GM23248 (cell line): ENCODE measurements around the gene ERC2. TPM values are rescaled to one million over a fixed set of nuclear protein-coding genes. Genes with fewer than 3 reads are reported as not detected.

ENCODE experiments used
- DNase-seq: peaks from one replicate; pipeline ENCODE4 v3.0.0-alpha.2; 2015
- H2AFZ ChIP-seq: fragments of 200-600 bp; sonication (generic); 2 replicates; pipeline ENCODE4 v1.6.1; 2016; ENCODE audit warnings: antibody characterized with exemption
- H3F3A ChIP-seq: fragments of 200-600 bp; sonication (generic); 2 replicates; pipeline ENCODE4 v1.6.1; 2016; ENCODE audit warnings: mild to moderate bottlenecking, antibody characterized with exemption, mixed run types; ENCODE audit not compliant: insufficient read depth
- H3K27ac ChIP-seq: fragments of 200-600 bp; sonication (generic); 2 replicates; pipeline ENCODE4 v1.5.1; 2016; ENCODE audit warnings: mild to moderate bottlenecking
- H3K27me3 ChIP-seq: fragments of 200-600 bp; sonication (generic); replicated peaks from 2 replicates; pipeline ENCODE4 v1.6.1; 2016; ENCODE audit warnings: mild to moderate bottlenecking; ENCODE audit not compliant: insufficient read depth
- H3K36me3 ChIP-seq: fragments of 200-600 bp; sonication (generic); 2 replicates; pipeline ENCODE4 v1.6.1; 2016; ENCODE audit warnings: low read depth, mild to moderate bottlenecking
- H3K4me1 ChIP-seq: fragments of 200-600 bp; sonication (generic); 2 replicates; pipeline ENCODE4 v1.6.1; 2016; ENCODE audit warnings: mild to moderate bottlenecking; ENCODE audit not compliant: insufficient read depth
- H3K4me2 ChIP-seq: fragments of 200-600 bp; sonication (generic); one replicate; pipeline ENCODE4 v1.6.1; 2016; ENCODE audit warnings: mild to moderate bottlenecking; ENCODE audit not compliant: unreplicated experiment
- H3K4me3 ChIP-seq: fragments of 200-600 bp; sonication (generic); 2 replicates; pipeline ENCODE4 v1.5.1; 2016; ENCODE audit warnings: mild to moderate bottlenecking
- H3K79me2 ChIP-seq: fragments of 200-600 bp; sonication (generic); 2 replicates; pipeline ENCODE4 v1.6.1; 2016; ENCODE audit warnings: mild to moderate bottlenecking; ENCODE audit not compliant: insufficient read depth
- H3K9ac ChIP-seq: fragments of 200-600 bp; sonication (generic); 2 replicates; pipeline ENCODE4 v1.6.1; 2016; ENCODE audit warnings: mild to moderate bottlenecking
- H3K9me2 ChIP-seq: fragments of 200-600 bp; sonication (generic); 2 replicates; pipeline ENCODE4 v1.6.1; 2016; ENCODE audit warnings: mixed run types, mild to moderate bottlenecking, moderate library complexity; ENCODE audit not compliant: insufficient read depth
- H3K9me3 ChIP-seq: fragments of 200-600 bp; sonication (generic); one replicate; pipeline ENCODE4 v1.6.1; 2017; ENCODE audit warnings: low read depth
- H4K20me1 ChIP-seq: fragments of 200-600 bp; sonication (generic); 2 replicates; pipeline ENCODE4 v1.6.0; 2016; ENCODE audit not compliant: insufficient read depth
- EZH2 ChIP-seq: fragments of 200-600 bp; sonication (generic); IDR thresholded peaks from 2 replicates; pipeline ENCODE4 v1.6.1; 2018; ENCODE audit warnings: antibody characterized with exemption, mild to moderate bottlenecking; ENCODE audit not compliant: insufficient read depth, poor library complexity, severe bottlenecking
- EZH2phosphoT487 ChIP-seq: fragments of 200-600 bp; sonication (generic); IDR thresholded peaks from 2 replicates; pipeline ENCODE4 v1.6.1; 2018; ENCODE audit warnings: antibody characterized with exemption, moderate library complexity, mild to moderate bottlenecking, low read depth; ENCODE audit not compliant: insufficient read depth
- WGBS, 2 experiments: methylation state at CpG; one replicate each; pipeline ENCODE4 v1.1.6; 2015 to 2017; ENCODE audit warnings: low lambda C conversion rate in 2 of 2, low coverage in 1 of 2; ENCODE audit errors: missing lambda C conversion rate in 2 of 2; 5-methylcytosine and 5-hydroxymethylcytosine counted together
- in situ Hi-C: fragments of 300-500 bp; cut with MboI; formaldehyde crosslinking; loops from 2 replicates; pipeline ENCODE4 v1.15.0; 2020
- polyA plus RNA-seq: library from polyadenylated mRNA; unstranded; fragments of >200 nt; fragmentation: Nextera tagmentation; extraction: Ambion mirVana; gene quantifications from 2 replicates; pipeline ENCODE4 v1.2.1, GENCODE V29; 2016
- total RNA-seq: library from RNA; depleted of rRNA; stranded (reverse); fragments of >200 nt; shearing (Covaris generic); gene quantifications from 2 replicates; pipeline ENCODE4 v1.2.3, GENCODE V29; 2014

ERC2 gene
- total and polyA plus RNA-seq, 2 experiments from 2014 or later = not detected

GRCh38 chr3:56219894-56220805 lies 248.1 kb downstream of the ERC2 start:
- Histone ChIP-seq H3K9me2 (no peaks in the 10 kb centered on the region), H3K9ac (no peak overlapping the region), H3K9me3 (no peaks in the 10 kb centered on the region), H3K4me3 (no peak overlapping the region), H3K27ac (no peak overlapping the region), H3K36me3 (no peaks in the 10 kb centered on the region), H3K4me2 (no peak overlapping the region), H3K79me2 (no peaks in the 10 kb centered on the region), H3K4me1 (no peaks in the 10 kb centered on the region), H2AFZ (no peak overlapping the region), H3K27me3 (no peaks in the 10 kb centered on the region), H3F3A (no peaks in the 10 kb centered on the region), H4K20me1 (no peaks in the 10 kb centered on the region)
- in situ Hi-C loops = no loop called here
- DNase-seq = no peak
- no peak for TF ChIP-seq EZH2phosphoT487
- TF ChIP-seq EZH2 = no peak
- 37 to 38% methylated on average over 11 of the region's 11 CpGs for WGBS, 2 experiments

GRCh38 chr3:56209982-56210751 lies 258.1 kb downstream of the ERC2 start:
- no peaks in the 10 kb centered on the region for H3K27me3 ChIP-seq
- no peak overlapping the region for H3K4me3 ChIP-seq
- no peaks in the 10 kb centered on the region for H3F3A ChIP-seq
- H4K20me1 ChIP-seq = no peaks in the 10 kb centered on the region
- no peak for TF ChIP-seq EZH2phosphoT487
- TF ChIP-seq EZH2 = no peak
- in situ Hi-C loops = no loop called here
- H2AFZ ChIP-seq = no peak overlapping the region
- no peaks in the 10 kb centered on the region for H3K79me2 ChIP-seq
- no peaks in the 10 kb centered on the region for H3K9me3 ChIP-seq
- WGBS, 2 experiments = 30 to 42% methylated on average over 2 of the region's 2 CpGs
- H3K9me2 ChIP-seq = no peaks in the 10 kb centered on the region
- no peak overlapping the region for H3K9ac ChIP-seq
- no peak overlapping the region for H3K27ac ChIP-seq
- H3K36me3 ChIP-seq = no peaks in the 10 kb centered on the region
- DNase-seq = no peak
- H3K4me1 ChIP-seq = no peaks in the 10 kb centered on the region
- no peak overlapping the region for H3K4me2 ChIP-seq

- Histone ChIP-seq H3K36me3 (no peaks in the 10 kb centered on the region), H4K20me1 (no peaks in the 10 kb centered on the region), H3K9me3 (no peaks in the 10 kb centered on the region), H3K9ac (no peak overlapping the region), H3K4me3 (no peak overlapping the region), H3F3A (no peaks in the 10 kb centered on the region), H3K4me2 (no peak overlapping the region), H3K4me1 (no peaks in the 10 kb centered on the region), H3K9me2 (no peaks in the 10 kb centered on the region), H3K27me3 (no peaks in the 10 kb centered on the region), H3K27ac (no peak overlapping the region), H3K79me2 (no peaks in the 10 kb centered on the region), H2AFZ (no peak overlapping the region)
- no peak for TF ChIP-seq EZH2phosphoT487
- TF ChIP-seq EZH2 = no peak
- 21 to 30% methylated on average over 4 of the region's 4 CpGs for WGBS, 2 experiments
- in situ Hi-C loops = no loop called here
- no peak for DNase-seq
Observed at GRCh38 chr3:56207922-56208321, 260.3 kb downstream of the ERC2 start.

GRCh38 chr3:56205406-56205805 lies 262.9 kb downstream of the ERC2 start:
- Histone ChIP-seq H2AFZ (no peak overlapping the region), H3K27me3 (no peaks in the 10 kb centered on the region), H3K4me3 (no peak overlapping the region), H3K9me3 (no peaks in the 10 kb centered on the region), H3K79me2 (no peaks in the 10 kb centered on the region), H3F3A (no peaks in the 10 kb centered on the region), H3K4me2 (no peak overlapping the region), H3K36me3 (no peaks in the 10 kb centered on the region), H3K27ac (no peak overlapping the region), H4K20me1 (no peaks in the 10 kb centered on the region), H3K4me1 (no peaks in the 10 kb centered on the region), H3K9me2 (no peaks in the 10 kb centered on the region), H3K9ac (no peak overlapping the region)
- in situ Hi-C loops = no loop called here
- DNase-seq = no peak
- WGBS, 2 experiments = 44 to 46% methylated on average over 3 of the region's 3 CpGs
- TF ChIP-seq EZH2phosphoT487 (no peak), EZH2 (no peak)
